OCI-LY3 (cell line): ENCODE results near the gene FAAH2.

Experiments used
- CTCF ChIP-seq: fragments of 200-600, 300-600 bp; sonication (generic); IDR thresholded peaks from 2 replicates; pipeline ENCODE4 v1.5.1; 2014; ENCODE audit warnings: antibody characterized with exemption, low read length, low read depth
- EZH2phosphoT487 ChIP-seq: fragments of 200-600 bp; shearing (Covaris generic); IDR thresholded peaks from 2 replicates; pipeline ENCODE4 v1.6.1; 2018; ENCODE audit warnings: antibody characterized with exemption, mixed run types, low read depth

- TF ChIP-seq CTCF = no peak
- TF ChIP-seq EZH2phosphoT487 = no peak
Measured at GRCh38 chrX:57294961-57295360, 8.5 kb downstream of the FAAH2 start.
